Stimulated activated CD8-positive, alpha-beta memory T cell treated with anti-CD3 and anti-CD28 coated beads, Interleukin-7, amount 100 ng/mL, for 48 hours (primary cell): ENCODE results near the gene TCP11.

Source experiments
- DNase-seq, 2 donors: peaks; one replicate each; pipeline ENCODE4 v3.0.0-alpha.2; 2020; ENCODE audit warnings: low read depth in 1 of 2; ENCODE audit errors: extremely low read depth in 1 of 2

TCP11 gene

DNA sequence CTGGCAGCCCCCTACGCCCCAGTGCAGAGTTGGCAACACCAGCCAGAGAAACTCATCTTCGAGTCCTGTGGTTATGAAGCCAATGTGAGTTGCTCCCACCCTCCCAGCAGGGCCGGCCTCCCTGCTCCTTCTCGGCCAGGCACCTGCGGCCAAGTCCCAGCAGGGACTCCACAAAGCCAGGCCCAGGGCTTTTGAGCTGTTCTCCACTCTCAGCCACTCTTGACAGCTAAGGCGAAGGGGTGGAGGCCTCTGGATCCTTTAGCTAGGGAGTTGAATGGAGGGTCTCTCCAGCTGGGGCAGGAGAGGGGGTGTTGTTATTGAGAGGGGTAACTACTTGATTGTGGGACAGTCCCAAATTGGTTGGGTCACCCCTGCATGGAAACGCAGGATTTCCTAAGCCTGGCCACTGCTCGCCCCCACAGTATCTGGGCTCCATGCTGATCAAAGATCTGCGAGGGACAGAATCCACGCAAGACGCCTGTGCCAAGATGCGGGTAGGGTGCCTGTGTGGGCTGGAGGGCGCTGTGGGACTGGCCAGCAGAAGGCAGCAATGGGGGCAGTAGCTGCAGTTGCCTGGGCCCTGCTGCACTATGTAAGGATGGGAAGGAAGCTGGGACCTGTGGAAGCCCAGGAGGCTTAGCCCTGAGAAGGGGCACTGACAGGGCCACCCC lies 58.3 kb downstream of the TCP11 start:
- DNase-seq = no peak

DNA sequence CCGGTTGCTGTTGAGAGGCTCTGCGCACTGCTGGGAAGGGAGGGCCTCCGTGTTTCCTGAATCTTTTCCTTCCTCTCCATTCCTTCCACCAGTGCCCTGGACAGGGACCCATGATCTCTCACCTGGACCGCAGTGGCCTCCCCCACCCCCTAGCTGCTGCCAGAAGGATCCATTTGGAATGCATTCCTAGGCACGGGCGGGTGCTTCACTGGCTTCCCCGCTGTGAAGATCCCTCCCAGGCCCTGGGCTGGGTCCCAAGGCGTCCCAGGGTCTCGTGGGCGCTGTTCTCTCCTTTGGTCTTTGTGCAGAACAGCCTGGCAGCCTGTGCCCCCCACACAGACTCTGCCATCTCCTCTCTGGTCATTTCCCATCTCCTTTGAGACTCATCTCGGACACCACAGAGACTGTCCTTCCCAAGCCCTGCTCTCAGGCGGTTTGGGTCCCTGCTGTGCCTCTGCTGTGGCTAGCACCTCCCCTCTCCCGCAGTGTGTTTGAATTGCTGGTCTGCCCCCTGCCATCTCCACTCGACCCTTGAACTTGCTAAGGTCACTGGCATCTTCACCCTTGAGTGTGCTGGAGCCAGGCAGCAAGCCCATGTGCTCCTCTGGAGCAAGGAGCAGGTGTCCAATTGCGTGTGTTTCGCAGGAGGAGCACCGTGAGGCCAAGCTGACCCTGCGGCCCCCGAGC lies 59.0 kb downstream of the TCP11 start:
- no peak for DNase-seq

DNA sequence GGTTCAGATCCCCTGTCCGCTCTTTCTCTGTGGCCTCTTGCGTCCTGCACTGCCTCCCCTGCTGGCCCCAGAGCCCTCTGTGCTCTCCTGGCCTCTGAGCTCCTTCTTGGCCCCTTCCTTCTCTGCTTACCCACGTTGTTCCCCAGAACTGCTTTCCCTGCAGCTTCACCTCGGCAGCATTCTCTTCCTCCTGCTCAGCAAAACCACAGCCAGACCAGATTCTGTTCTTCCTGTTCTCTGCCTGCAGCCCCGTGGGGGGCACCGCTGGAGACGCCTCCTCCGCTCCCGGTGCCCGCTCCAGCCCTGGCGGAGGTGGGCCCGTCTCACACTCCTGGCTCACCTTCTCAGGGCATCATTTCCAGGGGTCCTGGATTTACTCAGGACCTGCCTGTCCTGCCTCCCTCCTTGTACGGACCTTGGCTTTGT lies 59.7 kb downstream of the TCP11 start:
- DNase-seq = no peak

DNA sequence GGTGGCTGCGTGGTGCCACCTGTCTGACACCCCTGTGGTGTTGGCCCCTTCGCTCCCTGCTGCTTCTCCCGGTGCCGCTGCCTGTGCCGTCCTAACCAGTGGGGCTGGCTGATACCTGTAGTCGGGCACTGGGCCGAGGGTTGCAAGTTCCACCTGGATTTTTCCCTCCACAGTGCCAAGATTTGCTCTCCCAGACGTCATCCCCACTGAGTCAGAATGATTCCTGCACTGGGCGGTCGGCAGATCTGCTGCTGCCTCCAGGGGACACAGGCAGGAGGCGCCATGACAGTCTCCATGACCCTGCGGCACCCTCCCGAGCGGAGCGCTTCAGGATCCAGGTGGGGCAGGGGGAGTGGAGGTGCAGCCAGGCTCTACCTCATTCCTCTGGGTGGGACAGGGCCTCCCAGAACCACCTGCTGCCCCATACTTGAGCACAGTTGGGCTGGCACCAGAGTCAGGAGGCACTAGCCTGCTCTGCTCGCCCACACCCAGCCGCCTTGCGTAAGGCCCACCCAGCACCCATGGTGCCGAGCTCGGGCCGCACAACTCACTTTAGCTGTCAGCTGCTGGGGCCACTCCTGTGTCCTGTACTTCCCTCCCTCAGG lies 60.2 kb downstream of the TCP11 start:
- DNase-seq = no peak

DNA sequence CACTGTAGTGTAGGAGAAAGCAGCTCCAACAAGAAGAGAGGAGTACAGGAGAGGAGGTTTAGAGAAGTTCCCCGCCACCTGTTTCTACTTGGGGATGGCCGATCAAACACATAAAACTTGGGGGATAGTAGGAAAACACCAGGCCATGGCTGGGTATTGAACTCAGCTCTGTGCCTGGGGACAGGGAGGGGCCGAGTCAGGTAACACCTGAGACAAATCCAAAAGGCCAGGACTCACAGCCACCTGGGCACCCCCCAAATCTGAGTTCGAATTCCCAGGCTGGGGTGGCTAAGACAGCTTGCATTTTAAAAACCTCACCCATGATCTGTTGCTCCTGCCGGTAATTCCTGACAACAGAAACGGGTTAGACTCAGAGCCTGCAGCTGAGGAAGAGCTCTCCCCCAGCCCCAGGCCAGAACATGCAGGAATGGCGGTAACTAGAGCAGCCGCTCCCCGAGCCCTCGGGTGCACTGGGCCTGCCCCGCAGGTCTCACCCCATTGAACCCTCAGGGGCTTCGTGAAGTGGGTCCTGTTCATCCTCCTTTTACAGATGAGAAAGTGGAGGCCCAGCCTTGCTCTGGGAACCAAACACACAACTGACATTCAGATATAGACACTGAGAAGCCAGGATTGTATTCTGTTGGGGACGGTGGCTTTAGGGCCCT lies 61.0 kb downstream of the TCP11 start:
- DNase-seq = no peak

DNA sequence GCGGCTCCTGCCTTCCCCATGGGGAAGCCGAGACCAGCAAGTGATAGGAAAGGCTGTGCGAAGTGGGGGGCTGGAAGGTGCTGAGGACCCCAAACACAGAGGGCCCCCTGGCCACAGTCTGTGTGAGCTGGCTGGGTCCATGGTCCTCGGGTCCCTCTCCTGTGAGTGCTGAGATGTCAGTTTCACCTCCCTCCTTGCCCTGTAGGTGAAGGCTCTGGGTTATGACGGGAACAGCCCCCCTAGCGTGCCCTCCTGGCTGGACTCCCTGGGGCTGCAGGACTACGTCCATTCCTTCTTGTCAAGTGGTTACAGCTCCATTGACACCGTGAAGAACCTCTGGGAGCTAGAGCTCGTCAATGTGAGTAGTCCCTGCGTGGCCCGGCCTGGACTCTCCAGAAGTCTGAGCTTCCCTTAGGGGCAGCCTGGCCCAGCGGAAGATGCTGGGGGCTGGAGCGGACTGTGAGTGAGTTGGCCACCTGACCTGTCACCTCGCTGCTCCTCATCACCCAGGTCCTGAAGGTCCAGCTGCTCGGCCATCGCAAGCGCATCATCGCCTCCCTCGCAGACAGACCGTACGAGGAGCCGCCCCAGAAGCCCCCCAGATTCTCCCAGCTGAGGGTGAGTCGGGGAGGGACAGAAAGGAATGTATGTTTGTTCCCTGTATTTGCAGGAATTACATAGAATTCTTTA lies 61.7 kb downstream of the TCP11 start:
- DNase-seq = no peak

DNA sequence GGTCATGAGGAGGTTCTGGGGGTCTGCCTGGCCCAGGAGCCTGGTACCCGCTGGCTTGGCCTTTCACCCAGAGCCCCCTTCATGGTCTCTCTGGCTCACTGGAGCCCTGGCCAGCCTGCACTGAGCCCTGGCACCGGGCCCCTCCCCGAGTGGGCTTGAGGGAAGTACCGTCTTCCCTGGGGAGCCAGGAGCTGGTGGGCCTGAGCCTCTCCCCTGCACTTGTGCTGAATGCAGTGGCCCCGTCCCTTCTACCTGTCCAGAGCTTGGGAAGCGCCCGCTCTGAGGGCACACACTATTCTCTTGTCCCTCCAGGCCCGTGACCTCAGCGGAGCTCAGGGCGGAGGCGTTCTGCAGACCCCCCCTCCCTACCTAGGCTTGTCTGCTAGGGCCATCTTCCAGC lies 62.2 kb downstream of the TCP11 start:
- no peak for DNase-seq

DNA sequence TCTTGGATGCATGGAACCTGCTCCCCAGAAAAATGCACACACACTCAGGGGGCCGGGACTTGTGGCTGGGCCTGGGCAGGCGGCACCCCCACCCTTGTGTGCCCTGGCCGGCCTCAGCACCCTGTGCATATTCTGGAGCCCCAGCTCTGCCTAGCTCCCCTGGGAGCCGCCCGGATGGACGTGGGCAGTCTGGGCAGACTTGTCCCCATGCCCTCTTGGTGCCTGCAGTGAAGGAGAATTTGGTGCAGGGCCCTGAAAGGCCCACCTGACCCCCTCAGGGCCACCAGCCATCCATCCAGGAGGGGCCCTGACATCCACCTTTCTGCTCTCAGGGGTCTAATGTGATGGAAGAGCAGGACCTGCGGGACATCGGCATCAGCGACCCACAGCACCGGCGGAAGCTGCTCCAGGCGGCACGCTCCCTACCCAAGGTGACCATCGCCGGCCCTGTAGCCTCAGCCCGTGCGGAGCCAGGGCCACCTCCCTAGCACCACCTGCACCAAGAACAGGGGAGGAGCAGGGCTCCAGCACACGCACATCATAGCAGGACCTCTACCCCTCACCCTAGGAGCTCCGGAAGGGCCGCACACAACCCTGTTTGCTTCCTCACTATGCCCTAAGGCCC lies 62.8 kb downstream of the TCP11 start:
- DNase-seq = no peak

DNA sequence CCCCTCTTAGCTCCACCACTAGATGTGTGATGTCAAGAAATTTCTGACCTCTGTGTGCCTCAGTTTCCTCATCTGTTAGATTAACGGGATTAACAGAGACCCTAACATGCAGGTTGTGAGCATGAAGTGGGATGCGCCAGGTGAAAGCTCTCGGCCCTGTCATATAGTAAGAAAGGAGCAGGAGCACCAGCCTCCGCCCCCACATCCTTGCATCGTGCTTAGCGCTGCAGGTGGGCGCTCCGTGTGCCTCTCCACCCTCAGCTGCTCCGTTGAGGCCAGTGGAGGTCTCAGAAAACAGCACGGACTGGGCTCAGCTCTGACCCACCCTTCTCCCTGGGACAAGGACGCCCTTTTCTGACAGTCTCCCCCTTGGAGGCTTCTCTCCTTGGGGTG lies 63.4 kb downstream of the TCP11 start:
- no peak for DNase-seq

DNA sequence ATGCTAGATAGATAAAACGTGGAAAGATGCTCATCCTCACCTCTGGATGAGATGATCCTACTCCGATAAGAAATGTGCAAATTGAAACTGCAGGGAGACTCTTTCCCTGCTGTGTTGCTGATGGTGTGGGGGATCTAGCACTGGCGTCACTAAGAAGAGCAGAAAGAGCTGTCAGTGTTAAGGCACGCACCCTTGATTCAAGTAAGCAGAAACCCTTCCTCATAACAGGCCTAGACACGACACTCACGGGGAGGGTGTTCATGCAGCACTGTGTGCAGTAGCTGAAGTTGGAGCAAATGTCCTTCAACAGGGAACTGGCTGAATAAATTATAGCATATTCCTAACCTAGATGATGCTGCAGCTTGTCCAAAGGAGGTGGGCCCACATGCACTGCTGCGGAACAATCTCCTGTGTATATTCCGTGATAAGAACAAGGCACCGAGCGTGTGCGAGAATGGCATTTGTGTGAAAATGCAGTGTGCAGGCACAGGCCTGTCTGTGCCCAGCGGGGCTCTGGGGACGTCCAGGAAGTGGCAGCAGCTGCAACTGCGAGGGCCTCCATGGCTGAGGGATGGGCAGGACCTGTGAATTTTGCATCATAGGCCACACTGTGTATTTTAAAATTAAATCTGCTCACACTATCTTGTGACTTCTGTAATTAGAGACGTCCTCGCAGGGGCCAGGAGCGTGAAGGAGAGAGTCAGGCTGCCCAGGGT lies 64.0 kb downstream of the TCP11 start:
- no peak for DNase-seq

DNA sequence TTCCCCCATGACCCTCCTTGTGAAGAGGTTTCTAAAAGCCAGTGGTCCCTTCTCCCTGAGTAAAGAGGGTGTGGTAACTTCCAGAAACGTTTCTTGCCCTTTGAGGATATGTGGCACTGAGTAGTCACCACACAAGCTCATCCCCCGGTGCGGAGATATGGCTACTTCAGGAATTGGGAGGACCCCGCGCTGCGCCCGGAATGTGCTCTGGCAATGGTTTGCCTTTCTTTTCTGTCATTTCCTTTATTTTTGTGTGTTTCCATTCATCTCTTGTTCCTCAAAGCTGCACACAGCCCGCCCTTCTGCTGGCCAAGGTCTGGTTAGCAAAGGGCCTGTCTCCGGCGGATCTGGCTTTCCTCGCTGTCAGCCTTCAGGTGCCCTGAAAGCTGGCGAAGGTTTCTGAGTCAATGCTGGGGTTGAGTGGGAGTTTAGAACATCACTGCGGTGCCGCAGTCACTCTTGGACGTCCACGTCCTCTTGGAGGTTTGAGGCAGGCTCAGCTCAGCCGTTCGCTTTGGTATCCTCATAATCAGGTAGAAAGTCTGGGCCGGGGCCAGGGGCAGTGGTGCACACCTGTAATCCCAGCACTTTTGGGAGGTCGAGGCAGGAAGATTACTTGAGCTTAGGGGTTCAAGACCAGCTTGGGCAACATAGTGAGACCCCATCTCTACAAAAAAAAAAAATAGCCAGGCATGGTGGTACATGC lies 67.2 kb downstream of the TCP11 start:
- DNase-seq = no peak

DNA sequence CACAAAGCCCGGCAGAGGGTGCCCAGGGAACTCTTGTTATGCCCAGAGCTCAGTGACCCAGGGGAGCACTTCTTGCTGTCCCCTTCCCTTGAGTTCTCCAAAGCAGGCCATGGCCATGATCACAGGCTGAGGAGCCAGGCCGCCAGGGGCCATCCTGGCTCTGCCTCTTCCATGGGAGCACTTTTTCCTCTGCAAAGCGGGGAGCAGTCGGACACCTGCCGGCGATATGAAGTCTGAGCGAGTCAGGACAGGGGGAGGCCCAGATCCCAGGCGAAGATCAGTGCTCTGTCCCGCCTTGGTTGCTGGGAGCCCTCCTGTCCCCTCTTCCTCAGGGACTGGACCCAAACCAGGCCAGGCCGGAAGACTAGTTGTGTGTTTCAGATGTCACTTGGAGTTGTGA lies 67.9 kb downstream of the TCP11 start:
- no peak for DNase-seq

DNA sequence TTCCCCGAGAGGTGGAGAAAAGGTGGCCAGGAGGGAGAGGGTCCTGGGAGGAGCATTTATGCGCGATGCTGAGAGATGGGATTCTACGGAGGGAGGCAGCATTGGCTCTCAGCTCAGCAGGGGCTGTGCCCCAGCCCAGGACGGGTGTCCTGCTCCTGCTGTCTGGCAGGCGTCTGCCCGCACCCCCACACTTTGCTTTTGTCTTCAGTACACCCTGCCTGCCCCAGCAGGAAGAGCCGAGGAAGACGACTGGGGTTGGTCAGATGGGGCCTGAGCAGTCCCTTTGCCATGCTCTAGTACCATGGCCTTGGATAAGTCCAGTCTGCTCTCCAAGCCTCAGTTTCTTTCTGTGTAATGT lies 68.5 kb downstream of the TCP11 start:
- no peak for DNase-seq

DNA sequence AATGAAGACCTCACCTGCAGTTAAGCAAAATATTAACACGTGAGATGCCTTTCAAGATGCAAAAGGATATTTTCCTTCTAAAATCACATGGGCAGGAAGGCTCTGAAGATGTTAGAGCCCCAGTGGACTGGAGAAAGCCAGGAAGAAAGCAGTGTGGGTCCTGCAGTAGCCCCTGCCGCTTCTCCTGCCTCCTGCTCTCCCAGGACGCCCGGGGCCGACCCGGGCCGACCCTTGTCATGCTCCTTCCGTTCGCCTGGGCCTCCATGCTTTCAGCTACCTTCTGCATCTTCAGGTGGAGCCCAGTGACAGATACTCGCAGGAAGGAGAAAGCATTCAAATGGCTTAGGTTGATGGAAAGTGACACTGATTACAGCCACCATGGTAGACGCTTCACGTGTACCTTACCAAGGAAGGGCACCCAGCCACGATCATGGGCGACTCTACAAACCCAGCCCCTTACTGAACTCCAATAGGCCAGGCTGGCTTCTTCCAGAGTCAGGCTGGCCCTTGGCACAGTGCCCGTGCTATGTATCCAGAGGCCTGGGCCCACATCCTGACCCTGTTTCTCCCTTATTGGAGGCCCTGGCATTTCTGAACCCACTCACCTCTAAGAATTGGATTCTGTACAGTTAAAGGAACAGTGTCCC lies 69.0 kb downstream of the TCP11 start:
- DNase-seq = no peak

DNA sequence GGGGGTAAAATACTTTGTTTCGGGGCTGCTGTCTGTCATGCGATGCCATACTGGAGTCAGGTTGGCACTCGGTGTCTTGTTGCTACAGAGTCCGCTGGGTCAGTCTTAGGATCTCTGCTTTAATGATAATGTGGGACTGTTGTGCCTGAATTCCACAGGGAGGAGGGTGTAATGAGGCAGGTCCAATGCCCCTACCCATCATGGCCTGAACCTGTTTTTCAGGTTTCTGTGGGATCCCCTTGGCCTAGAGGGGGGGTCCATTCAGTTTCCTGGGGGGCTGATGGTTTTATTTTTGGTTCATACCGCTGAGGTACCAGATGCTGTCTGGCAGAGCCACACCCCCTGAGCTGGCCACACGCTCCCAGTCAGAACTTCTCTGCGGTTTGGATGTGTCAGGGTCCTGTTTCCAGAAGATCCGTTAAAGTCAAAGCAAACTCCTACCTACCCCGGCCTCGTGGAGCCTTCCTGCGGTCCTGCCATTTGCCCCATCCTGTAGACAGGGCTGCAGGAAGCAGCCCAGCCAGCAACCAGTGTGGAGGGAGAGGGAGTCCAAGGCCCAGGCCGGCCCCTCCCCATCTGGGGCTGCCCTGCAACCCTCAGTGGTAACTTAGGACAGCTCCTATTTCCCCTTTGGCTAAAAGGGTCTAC lies 69.7 kb downstream of the TCP11 start:
- no peak for DNase-seq

DNA sequence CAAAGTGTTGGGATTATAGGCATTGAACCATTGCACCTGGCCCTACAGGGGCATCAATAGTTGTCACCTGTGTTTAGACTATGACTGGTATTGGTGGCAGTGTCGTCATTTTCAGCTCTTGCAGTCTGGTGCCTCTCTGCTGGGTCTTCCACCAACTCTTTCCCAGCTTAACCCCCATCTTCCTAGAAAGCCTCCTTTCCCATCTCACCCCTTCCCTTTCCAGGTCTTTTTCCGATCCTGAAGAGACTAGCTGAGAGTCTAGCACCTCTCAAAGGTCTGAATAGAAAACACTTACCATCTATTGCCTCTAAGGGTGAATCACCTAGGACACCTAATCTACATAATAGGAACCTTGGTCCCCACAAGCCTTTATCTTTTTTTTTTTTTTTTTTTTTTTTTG lies 71.0 kb downstream of the TCP11 start:
- DNase-seq = no peak

DNA sequence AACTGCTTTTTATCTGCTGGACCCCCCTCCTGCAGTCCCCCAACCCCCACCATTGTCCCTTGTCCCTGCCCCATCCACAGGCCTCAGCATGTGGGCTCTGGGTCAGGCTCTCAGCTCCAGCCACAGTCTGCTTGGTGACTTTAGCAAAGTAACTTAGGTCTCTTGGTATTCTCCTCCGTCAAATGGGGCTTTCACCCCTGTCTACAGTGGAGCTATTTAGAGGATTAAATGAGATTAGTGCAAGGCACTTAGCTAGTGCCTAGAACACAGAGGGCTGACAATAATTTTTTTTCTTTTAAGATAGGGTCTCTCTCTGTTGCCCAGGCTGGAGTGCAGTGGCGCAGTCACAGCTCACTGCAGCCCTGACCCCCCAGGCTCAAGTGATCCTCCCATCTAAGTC lies 71.9 kb downstream of the TCP11 start:
- DNase-seq = no peak

DNA sequence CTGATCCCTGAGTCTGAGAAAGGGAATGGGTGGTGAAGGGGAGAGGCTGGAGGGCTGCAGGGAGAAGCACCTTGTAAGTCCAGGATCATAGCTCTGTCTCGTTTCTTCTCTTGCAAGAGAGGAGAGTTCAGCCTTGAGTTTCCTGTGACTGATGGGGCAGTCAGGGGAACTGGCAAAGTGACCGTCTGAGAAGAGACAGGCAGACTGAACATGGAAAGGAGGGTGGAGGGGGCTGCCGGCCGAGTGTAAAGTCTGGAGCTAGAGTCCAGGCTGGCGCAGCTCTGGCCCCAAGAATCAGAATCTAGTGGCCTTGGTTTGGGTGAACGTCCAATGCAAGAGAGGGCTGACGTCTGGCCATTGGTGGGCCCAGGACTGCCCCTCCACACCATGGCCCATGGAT lies 72.5 kb downstream of the TCP11 start:
- DNase-seq = no peak

DNA sequence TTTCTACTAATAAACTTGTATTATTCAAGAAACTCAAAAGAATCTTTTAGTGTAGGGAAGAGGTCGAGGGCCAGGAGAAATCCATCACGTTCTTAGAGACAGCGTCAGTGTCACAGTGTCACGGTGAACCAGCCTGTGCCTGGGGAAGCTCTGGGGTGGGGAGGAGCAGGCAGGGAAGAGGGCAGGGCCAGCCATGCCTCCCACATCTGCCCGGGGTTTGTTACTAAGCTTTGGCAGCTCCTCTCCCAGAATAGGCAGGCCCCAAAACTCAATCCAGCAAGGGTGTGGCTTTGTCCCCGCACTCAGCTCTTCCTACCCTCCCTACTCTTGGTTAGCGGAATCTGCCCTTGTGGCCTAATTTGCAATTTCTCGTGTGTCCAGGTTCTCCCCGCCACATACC lies 72.9 kb downstream of the TCP11 start:
- DNase-seq = no peak
